ENCODE data around the gene FAM174C. TPM values are rescaled to one million over a fixed set of nuclear protein-coding genes. Genes with fewer than 3 reads are reported as not detected.
A peak's percentile ranks its signal among the peaks of the same experiment; 100 is the strongest.

The FAM174C gene
- total and polyA plus RNA-seq, 2 donors = 29.2 to 62.2 TPM

GRCh38 chr19:1252821-1253513, 22.4 kb upstream of the FAM174C start:
- H3K9me3 ChIP-seq (ENCODE audit: control insufficient read depth in 2 of 2, insufficient read depth in 1 of 2, low read length in 1 of 2) = peaks cover 0 to 9% of the 10 kb centered on the region in 2 donors
- H3K36me3 ChIP-seq (ENCODE audit: control insufficient read depth in 2 of 2, insufficient read depth in 2 of 2, low read length in 1 of 2) = peaks cover 47 to 56% of the 10 kb centered on the region in 2 donors
- WGBS = 2% methylated on average over 26 of the region's 26 CpGs
- H3K4me3 ChIP-seq (ENCODE audit: low read length in 2 of 2) = peak overlapping the region; percentile 89 to 99
- peak overlapping the region; percentile 92 to 97 for H3K27ac ChIP-seq (ENCODE audit: low read depth in 1 of 2, low read length in 1 of 2)
- H3K4me1 ChIP-seq (ENCODE audit: control insufficient read depth in 2 of 2, insufficient read depth in 2 of 2, low read length in 2 of 2) = peaks cover 14 to 41% of the 10 kb centered on the region in 2 donors
- DNase-seq (ENCODE audit: low read depth in 6 of 9, low spot score in 9 of 9) = peak in 5 of 9 donors; percentile 76 to 91 (median 77)
- peaks cover 0 to 5% of the 10 kb centered on the region in 2 donors for H3K27me3 ChIP-seq (ENCODE audit: control insufficient read depth in 2 of 2, insufficient read depth in 1 of 2, low read length in 1 of 2)

- Histone ChIP-seq H3K36me3 (ENCODE audit: control insufficient read depth in 2 of 2, insufficient read depth in 2 of 2, low read length in 1 of 2) (peaks cover 49 to 60% of the 10 kb centered on the region in 2 donors), H3K4me1 (ENCODE audit: control insufficient read depth in 2 of 2, insufficient read depth in 2 of 2, low read length in 2 of 2) (peaks cover 14 to 41% of the 10 kb centered on the region in 2 donors), H3K27me3 (ENCODE audit: control insufficient read depth in 2 of 2, insufficient read depth in 1 of 2, low read length in 1 of 2) (peaks cover 0 to under 1% of the 10 kb centered on the region in 2 donors), H3K9me3 (ENCODE audit: control insufficient read depth in 2 of 2, insufficient read depth in 1 of 2, low read length in 1 of 2) (peaks cover 0 to 9% of the 10 kb centered on the region in 2 donors), H3K27ac (ENCODE audit: low read depth in 1 of 2, low read length in 1 of 2) (peak overlapping the region; percentile 92 to 97), H3K4me3 (ENCODE audit: low read length in 2 of 2) (peak overlapping the region; percentile 89 to 99)
- WGBS = 62% methylated on average over 23 of the region's 23 CpGs
- DNase-seq (ENCODE audit: low read depth in 6 of 9, low spot score in 9 of 9) = no peak
Measured at GRCh38 chr19:1253514-1254080, 21.7 kb upstream of the FAM174C start.

- Histone ChIP-seq H3K4me1 (ENCODE audit: control insufficient read depth in 2 of 2, insufficient read depth in 2 of 2, low read length in 2 of 2) (peaks cover 18 to 44% of the 10 kb centered on the region in 2 donors), H3K27ac (ENCODE audit: low read depth in 1 of 2, low read length in 1 of 2) (peak overlapping the region in 1 of 2 donors; percentile 97), H3K9me3 (ENCODE audit: control insufficient read depth in 2 of 2, insufficient read depth in 1 of 2, low read length in 1 of 2) (peaks cover 0 to 9% of the 10 kb centered on the region in 2 donors), H3K27me3 (ENCODE audit: control insufficient read depth in 2 of 2, insufficient read depth in 1 of 2, low read length in 1 of 2) (no peaks in the 10 kb centered on the region), H3K4me3 (ENCODE audit: low read length in 2 of 2) (no peak overlapping the region), H3K36me3 (ENCODE audit: control insufficient read depth in 2 of 2, insufficient read depth in 2 of 2, low read length in 1 of 2) (peaks cover 49 to 60% of the 10 kb centered on the region in 2 donors)
- no peak for DNase-seq (ENCODE audit: low read depth in 6 of 9, low spot score in 9 of 9)
- 95% methylated on average over 37 of the region's 37 CpGs for WGBS
Measured at GRCh38 chr19:1254081-1254527, 21.2 kb upstream of the FAM174C start.

GRCh38 chr19:1254530-1255185, 20.7 kb upstream of the FAM174C start:
- WGBS = 98% methylated on average over 20 of the region's 20 CpGs
- no peak for DNase-seq (ENCODE audit: low read depth in 6 of 9, low spot score in 9 of 9)
- H3K9me3 ChIP-seq (ENCODE audit: control insufficient read depth in 2 of 2, insufficient read depth in 1 of 2, low read length in 1 of 2) = peaks cover 0 to 9% of the 10 kb centered on the region in 2 donors
- no peak overlapping the region for H3K4me3 ChIP-seq (ENCODE audit: low read length in 2 of 2)
- H3K36me3 ChIP-seq (ENCODE audit: control insufficient read depth in 2 of 2, insufficient read depth in 2 of 2, low read length in 1 of 2) = peaks cover 49 to 60% of the 10 kb centered on the region in 2 donors
- no peaks in the 10 kb centered on the region for H3K27me3 ChIP-seq (ENCODE audit: control insufficient read depth in 2 of 2, insufficient read depth in 1 of 2, low read length in 1 of 2)
- peaks cover 23 to 49% of the 10 kb centered on the region in 2 donors for H3K4me1 ChIP-seq (ENCODE audit: control insufficient read depth in 2 of 2, insufficient read depth in 2 of 2, low read length in 2 of 2)
- H3K27ac ChIP-seq (ENCODE audit: low read depth in 1 of 2, low read length in 1 of 2) = peak overlapping the region in 1 of 2 donors; percentile 46

- no peak for DNase-seq (ENCODE audit: low read depth in 6 of 9, low spot score in 9 of 9)
- Histone ChIP-seq H3K36me3 (ENCODE audit: control insufficient read depth in 2 of 2, insufficient read depth in 2 of 2, low read length in 1 of 2) (peaks cover 49 to 60% of the 10 kb centered on the region in 2 donors), H3K27me3 (ENCODE audit: control insufficient read depth in 2 of 2, insufficient read depth in 1 of 2, low read length in 1 of 2) (no peaks in the 10 kb centered on the region), H3K9me3 (ENCODE audit: control insufficient read depth in 2 of 2, insufficient read depth in 1 of 2, low read length in 1 of 2) (peaks cover 0 to 9% of the 10 kb centered on the region in 2 donors), H3K27ac (ENCODE audit: low read depth in 1 of 2, low read length in 1 of 2) (peak overlapping the region in 1 of 2 donors; percentile 15), H3K4me1 (ENCODE audit: control insufficient read depth in 2 of 2, insufficient read depth in 2 of 2, low read length in 2 of 2) (peaks cover 31 to 57% of the 10 kb centered on the region in 2 donors), H3K4me3 (ENCODE audit: low read length in 2 of 2) (no peak overlapping the region)
- WGBS = 95% methylated on average over 52 of the region's 52 CpGs
Measured at GRCh38 chr19:1255186-1256161, 19.9 kb upstream of the FAM174C start.

- WGBS = 97% methylated on average over 46 of the region's 46 CpGs
- peaks cover 46 to 53% of the 10 kb centered on the region in 2 donors for H3K36me3 ChIP-seq (ENCODE audit: control insufficient read depth in 2 of 2, insufficient read depth in 2 of 2, low read length in 1 of 2)
- no peak for DNase-seq (ENCODE audit: low read depth in 6 of 9, low spot score in 9 of 9)
- no peaks in the 10 kb centered on the region for H3K27me3 ChIP-seq (ENCODE audit: control insufficient read depth in 2 of 2, insufficient read depth in 1 of 2, low read length in 1 of 2)
- no peak overlapping the region for H3K4me3 ChIP-seq (ENCODE audit: low read length in 2 of 2)
- peaks cover 39 to 64% of the 10 kb centered on the region in 2 donors for H3K4me1 ChIP-seq (ENCODE audit: control insufficient read depth in 2 of 2, insufficient read depth in 2 of 2, low read length in 2 of 2)
- H3K27ac ChIP-seq (ENCODE audit: low read depth in 1 of 2, low read length in 1 of 2) = peak overlapping the region in 1 of 2 donors; percentile 69
- peaks cover 0 to 9% of the 10 kb centered on the region in 2 donors for H3K9me3 ChIP-seq (ENCODE audit: control insufficient read depth in 2 of 2, insufficient read depth in 1 of 2, low read length in 1 of 2)
Measured at GRCh38 chr19:1256646-1257474, 18.5 kb upstream of the FAM174C start.

GRCh38 chr19:1257475-1258162, 17.7 kb upstream of the FAM174C start:
- Histone ChIP-seq H3K27me3 (ENCODE audit: control insufficient read depth in 2 of 2, insufficient read depth in 1 of 2, low read length in 1 of 2) (no peaks in the 10 kb centered on the region), H3K4me1 (ENCODE audit: control insufficient read depth in 2 of 2, insufficient read depth in 2 of 2, low read length in 2 of 2) (peaks cover 45 to 66% of the 10 kb centered on the region in 2 donors), H3K4me3 (ENCODE audit: low read length in 2 of 2) (no peak overlapping the region), H3K36me3 (ENCODE audit: control insufficient read depth in 2 of 2, insufficient read depth in 2 of 2, low read length in 1 of 2) (peaks cover 46 to 52% of the 10 kb centered on the region in 2 donors), H3K27ac (ENCODE audit: low read depth in 1 of 2, low read length in 1 of 2) (peak overlapping the region in 1 of 2 donors; percentile 6), H3K9me3 (ENCODE audit: control insufficient read depth in 2 of 2, insufficient read depth in 1 of 2, low read length in 1 of 2) (peaks cover 0 to 9% of the 10 kb centered on the region in 2 donors)
- no peak for DNase-seq (ENCODE audit: low read depth in 6 of 9, low spot score in 9 of 9)
- WGBS = 90% methylated on average over 23 of the region's 23 CpGs
